Measurements from ENCODE around the gene ERICH2.

Gene ERICH2

DNA sequence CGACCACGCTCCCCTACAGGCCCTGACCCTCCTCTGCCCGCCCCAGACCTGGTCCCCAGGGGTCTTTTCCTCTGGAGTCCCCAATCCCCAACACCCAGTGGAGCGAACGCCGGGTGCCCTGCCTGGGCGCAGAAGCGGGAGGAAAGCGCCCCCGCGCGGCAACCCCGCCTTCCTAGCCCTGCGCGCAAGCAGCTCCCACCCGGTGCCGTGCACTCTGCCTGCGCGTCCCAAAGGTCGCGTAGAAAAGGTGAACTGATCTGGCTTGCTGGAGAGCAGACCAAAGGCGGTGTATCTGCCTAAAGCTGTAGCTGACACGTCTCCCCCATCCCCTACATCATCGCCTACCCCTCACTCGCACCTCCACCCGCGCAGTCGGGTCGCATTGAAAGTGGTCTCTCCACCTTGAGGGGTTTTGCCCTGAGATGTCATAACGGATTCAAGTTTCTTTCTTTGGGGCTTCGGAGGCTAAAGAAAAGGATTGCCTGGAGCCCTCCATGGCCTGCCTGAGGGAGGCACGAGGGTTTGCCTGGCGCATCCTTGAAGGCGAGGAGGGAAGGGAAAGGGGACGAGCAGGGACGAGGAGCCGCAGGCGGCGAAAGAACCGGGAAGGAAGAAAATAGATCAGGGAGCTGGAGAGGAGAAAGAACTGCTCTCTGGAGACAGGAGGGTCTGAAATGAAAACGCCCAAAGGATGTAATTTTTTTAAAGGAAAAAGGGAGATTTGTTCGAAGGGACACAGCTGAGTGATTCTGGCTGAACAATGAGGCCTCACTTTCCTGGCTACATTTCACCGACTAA is 52.3 kb downstream of the ERICH2 start:
- DNase-seq (ENCODE audit: low read depth) = no peak
- TF ChIP-seq, protein P1, sequence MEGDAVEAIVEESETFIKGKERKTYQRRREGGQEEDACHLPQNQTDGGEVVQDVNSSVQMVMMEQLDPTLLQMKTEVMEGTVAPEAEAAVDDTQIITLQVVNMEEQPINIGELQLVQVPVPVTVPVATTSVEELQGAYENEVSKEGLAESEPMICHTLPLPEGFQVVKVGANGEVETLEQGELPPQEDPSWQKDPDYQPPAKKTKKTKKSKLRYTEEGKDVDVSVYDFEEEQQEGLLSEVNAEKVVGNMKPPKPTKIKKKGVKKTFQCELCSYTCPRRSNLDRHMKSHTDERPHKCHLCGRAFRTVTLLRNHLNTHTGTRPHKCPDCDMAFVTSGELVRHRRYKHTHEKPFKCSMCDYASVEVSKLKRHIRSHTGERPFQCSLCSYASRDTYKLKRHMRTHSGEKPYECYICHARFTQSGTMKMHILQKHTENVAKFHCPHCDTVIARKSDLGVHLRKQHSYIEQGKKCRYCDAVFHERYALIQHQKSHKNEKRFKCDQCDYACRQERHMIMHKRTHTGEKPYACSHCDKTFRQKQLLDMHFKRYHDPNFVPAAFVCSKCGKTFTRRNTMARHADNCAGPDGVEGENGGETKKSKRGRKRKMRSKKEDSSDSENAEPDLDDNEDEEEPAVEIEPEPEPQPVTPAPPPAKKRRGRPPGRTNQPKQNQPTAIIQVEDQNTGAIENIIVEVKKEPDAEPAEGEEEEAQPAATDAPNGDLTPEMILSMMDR (IDR thresholded peaks at IDR 0.05; ENCODE audit: low read depth, low read length, missing control alignments) = peak; percentile 21
- peak overlapping the region; percentile 21 for H3K4me3 ChIP-seq (ENCODE audit: low read depth, low read length)
- in situ Hi-C loops (cut with HindIII; ENCODE audit: low sequenced_read_pairs) = loop anchor here (25.0 kb wide), 1 partner anchor 410 kb away; no protein-coding TSS in a partner anchor

DNA sequence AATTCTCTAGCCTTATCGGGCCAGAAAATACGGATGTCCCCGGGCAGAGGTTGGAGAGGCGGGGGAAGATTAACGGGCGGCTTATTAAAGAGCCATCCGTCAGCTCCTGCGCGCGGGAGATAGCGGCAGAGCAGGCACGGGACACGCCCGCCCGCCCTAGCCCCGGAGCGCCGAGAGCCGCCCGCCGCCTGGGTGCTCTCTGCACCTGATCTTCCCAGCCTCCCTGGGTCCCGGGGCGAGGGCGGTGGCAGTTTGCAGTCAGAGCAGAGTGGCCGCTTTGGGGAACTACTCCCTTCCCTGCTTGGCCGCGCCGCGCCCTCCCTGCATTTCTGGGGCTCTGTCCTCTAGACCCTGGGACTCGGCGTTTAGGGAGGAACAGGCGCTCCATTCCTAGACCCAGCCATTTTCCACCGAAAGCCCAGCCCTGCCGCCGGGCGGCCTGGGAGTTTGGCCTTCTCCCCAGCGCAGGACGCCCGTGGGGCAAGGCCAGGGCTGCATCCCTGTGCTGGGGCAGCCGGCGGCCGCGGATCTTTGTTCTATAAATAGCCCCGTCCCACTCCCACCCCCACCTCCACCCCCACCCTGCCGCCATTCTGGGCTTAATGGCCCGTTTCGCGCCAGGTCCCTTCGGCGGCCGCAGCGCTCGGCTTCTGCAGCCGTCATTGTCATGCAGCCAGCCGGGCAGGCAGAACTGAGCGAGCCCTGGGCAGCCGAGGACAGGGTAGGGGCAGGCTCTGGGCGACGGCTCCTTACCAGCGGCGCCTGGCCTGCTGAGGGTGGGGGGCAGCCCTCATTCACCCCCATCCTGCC is 53.1 kb downstream of the ERICH2 start:
- TF ChIP-seq, protein P1 (IDR thresholded peaks at IDR 0.05; ENCODE audit: low read depth, low read length, missing control alignments) = no peak
- in situ Hi-C loops (cut with HindIII; ENCODE audit: low sequenced_read_pairs) = loop anchor here (25.0 kb wide), 1 partner anchor 411 kb away; no protein-coding TSS in a partner anchor
- H3K4me3 ChIP-seq (ENCODE audit: low read depth, low read length) = peak overlapping the region; percentile 21
- DNase-seq (ENCODE audit: low read depth) = no peak

DNA sequence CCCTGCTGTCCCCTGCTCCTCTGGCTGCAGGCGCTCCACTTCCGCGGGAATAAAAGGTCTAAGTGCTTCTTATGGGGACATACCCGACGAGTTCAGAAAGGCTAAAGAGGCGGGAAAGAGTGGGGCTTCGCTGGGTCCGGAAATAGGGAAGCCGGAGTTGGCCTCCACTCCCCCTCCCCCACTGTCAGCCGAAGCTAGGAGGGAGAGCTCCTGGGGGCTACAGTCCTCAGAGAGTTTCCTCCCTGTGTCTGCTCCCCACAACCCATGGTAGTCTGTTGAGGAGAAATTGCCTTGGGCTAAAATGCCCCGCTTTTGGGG is 53.7 kb downstream of the ERICH2 start:
- H3K4me3 ChIP-seq (ENCODE audit: low read depth, low read length) = peak overlapping the region; percentile 2
- TF ChIP-seq, protein P1 (IDR thresholded peaks at IDR 0.05; ENCODE audit: low read depth, low read length, missing control alignments) = no peak
- no peak for DNase-seq (ENCODE audit: low read depth)
- in situ Hi-C loops (cut with HindIII; ENCODE audit: low sequenced_read_pairs) = loop anchor here (25.0 kb wide), 1 partner anchor 412 kb away; no protein-coding TSS in a partner anchor

DNA sequence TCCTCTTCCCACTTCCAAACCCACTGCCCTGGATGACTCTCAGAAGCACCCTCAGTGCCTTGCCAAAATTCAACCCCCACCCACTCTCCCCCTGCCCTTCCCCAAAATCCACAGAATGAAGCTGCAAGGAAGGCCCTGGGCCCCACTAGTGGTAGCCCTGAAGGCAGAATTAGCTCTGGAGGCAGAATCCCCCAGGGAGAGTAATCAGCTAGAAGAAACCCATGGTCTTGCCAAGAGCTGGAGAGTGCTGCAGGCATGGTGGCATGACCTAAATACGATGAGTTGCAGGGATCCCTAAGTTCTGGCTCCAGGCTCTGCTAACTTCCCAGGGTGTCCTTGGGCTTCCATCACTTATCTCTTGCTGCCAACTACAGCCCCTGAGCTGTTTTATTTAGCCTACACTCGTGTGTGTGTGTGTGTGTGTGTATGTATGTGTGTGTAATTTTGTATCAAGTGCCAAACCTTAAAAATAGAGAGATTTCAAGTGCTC is 54.4 kb downstream of the ERICH2 start:
- no peak overlapping the region for H3K4me3 ChIP-seq (ENCODE audit: low read depth, low read length)
- TF ChIP-seq, protein P1 (IDR thresholded peaks at IDR 0.05; ENCODE audit: low read depth, low read length, missing control alignments) = no peak
- in situ Hi-C loops (cut with HindIII; ENCODE audit: low sequenced_read_pairs) = loop anchor here (25.0 kb wide), 1 partner anchor 412 kb away; no protein-coding TSS in a partner anchor
- DNase-seq (ENCODE audit: low read depth) = no peak

DNA sequence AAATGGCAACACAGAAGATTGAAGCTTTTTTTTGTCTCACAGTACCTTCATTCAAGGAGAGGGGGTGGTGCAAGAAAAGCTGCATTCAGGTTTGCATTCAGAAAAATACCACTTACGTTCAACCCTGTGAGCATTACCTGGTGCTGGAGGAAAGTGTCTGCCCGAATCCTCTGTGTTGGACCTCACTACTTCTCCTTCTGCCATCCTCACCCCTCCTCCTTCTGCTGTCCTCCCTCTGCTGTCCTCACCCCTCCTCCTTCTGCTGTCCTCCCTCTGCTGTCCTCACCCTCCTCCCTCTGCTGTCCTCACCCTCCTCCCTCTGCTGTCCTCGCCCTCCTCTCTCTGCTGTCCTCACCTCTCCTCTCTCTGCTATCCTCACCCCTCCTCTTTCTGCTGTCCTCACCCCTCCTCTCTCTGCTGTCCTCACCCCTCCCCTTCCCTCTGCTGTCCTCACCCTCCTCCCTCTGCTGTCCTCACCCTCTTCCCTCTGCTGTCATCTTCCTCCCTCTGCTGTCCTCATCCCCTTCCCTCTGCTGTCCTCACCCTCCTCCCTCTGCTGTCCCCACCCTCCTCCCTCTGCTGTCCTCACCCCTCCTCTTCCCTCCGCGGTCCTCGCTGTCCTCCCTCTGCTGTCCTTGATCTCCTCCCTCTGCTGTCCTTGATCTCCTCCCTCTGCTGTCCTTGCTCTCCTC is 57.8 kb downstream of the ERICH2 start:
- no peak overlapping the region for H3K4me3 ChIP-seq (ENCODE audit: low read depth, low read length)
- in situ Hi-C loops (cut with HindIII; ENCODE audit: low sequenced_read_pairs) = no loop called here
- TF ChIP-seq, protein P1 (IDR thresholded peaks at IDR 0.05; ENCODE audit: low read depth, low read length, missing control alignments) = no peak
- no peak for DNase-seq (ENCODE audit: low read depth)

DNA sequence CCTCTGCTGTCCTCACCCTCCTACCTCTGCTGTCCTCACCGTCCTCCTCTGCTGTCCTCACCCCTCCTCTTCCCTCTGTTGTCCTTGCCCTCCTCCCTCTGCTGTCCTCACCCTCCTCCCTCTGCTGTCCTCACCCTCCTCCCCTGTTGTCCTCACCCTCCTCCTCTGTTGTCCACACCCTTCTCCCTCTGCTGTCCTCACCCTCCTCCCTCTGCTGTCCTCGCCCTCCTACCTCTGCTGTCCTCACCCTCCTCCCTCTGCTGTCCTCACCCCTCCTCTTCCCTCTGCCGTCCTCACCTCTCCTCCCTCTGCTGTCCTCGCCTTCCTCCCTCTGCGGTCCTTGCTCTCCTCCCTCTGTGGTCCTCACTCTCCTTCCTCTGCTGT is 58.3 kb downstream of the ERICH2 start:
- no peak overlapping the region for H3K4me3 ChIP-seq (ENCODE audit: low read depth, low read length)
- TF ChIP-seq, protein P1 (IDR thresholded peaks at IDR 0.05; ENCODE audit: low read depth, low read length, missing control alignments) = no peak
- no peak for DNase-seq (ENCODE audit: low read depth)
- in situ Hi-C loops (cut with HindIII; ENCODE audit: low sequenced_read_pairs) = no loop called here
